Measurements from ENCODE around the gene LMTK3. TPM values are rescaled to one million over a fixed set of nuclear protein-coding genes. Genes with fewer than 3 reads are reported as not detected.
A peak's percentile ranks its signal among the peaks of the same experiment; 100 is the strongest.

The LMTK3 gene
- total and polyA plus RNA-seq, 2 of the 13 experiments (the other 11 are each of a cell fraction or from before 2014, with no cell fraction given) = 0.18 to 0.29 TPM

DNA sequence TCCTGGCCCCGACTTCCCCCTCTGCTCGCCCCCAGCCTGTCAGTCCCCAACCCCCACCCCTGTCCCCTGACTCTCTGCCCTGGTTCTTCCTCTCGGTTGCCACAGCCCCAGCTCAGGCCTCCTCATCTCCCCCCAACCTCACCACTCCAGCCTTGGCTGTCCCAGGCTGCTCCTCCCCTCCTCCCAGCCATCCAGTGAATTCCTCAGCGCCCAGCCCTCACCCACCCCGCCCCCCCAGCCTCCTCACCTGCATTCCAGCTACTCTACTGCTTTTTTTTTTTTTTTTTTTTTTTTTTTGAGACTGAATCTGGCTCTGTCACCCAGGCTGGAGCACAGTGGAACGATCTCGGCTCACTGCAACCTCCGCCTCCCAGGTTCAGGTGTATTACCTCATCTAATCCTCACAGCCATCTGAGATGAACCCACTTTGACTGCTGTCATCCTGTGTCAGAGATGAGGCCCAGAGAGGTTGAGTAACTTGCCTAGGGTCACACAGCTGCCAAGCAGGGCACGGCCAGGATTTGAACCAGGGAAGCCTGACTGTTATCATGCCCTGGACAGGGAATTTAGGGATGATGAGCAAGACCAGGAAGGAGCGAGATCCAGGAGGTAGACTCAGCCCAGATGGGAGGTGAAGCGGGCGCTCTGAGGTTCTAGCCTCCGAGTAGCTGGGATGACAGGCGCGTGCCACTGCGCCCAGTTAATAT, 42.9 kb upstream of the LMTK3 start:
- Histone ChIP-seq H3K27me3 (ENCODE audit: control insufficient read depth in 1 of 2, insufficient read depth in 2 of 2, low read length in 2 of 2) (peaks cover 0 to 10% of the 10 kb centered on the region in 2 experiments; a peak in 2 of 5 replicates), H3K9me3 (ENCODE audit: low read length) (no peaks in the 10 kb centered on the region), H3K27ac (ENCODE audit: extremely low read length, insufficient read depth, low read length) (no peak overlapping the region), H2AFZ (ENCODE audit: low read length) (no peak overlapping the region), H3K4me3 (replicated peaks in 1 of 3; ENCODE audit: insufficient read depth in 1 of 3, low read depth in 2 of 3, low read length in 3 of 3) (peak overlapping the region; percentile 26 to 60 (median 26); a peak in 2 of 6 replicates), H3K4me2 (ENCODE audit: low read depth, low read length) (peak overlapping the region; percentile 59), H3K36me3 (replicated peaks in 1 of 2; ENCODE audit: control insufficient read depth in 1 of 2, insufficient read depth in 2 of 2, low read length in 2 of 2) (no peaks in the 10 kb centered on the region), H3K4me1 (ENCODE audit: insufficient read depth, low read length) (peaks cover 95% of the 10 kb centered on the region), H4K20me1 (ENCODE audit: insufficient read depth, low read length) (no peaks in the 10 kb centered on the region), H3K79me2 (ENCODE audit: insufficient read depth, low read length) (no peaks in the 10 kb centered on the region), H3K9ac (ENCODE audit: insufficient read depth, low read depth, low read length) (no peak overlapping the region)
- ChIA-PET POLR2A (interaction anchor here (0.6 to 2.4 kb wide), 5 partner anchors 8 to 191 kb away, joined by 3 to 9 read pairs (median 4); partner anchors contain the start of genes RPL18, SPHK2, SYNGR4 and TMEM143), CTCF (ENCODE audit: low intra/inter-chr PET ratio, low total read pairs) (no interaction called here)
- FAIRE-seq (no peak), ATAC-seq (peak; percentile 30), DNase-seq (ENCODE audit: low spot score) (peak; percentile 67)
- BruUV-seq (replicated peaks) = no TSS peak
- intact Hi-C loops (cut with micrococcal nuclease; ENCODE audit: unreplicated experiment) (loop anchor here (5.0 kb wide), 1 partner anchor 37 kb away; no protein-coding TSS in a partner anchor), in situ Hi-C loops (cut with HindIII; ENCODE audit: extremely low pct_ligation_motif_present, low pct_unique_long_range_greater_than_20kb) (no loop called here)
- TF ChIP-seq ZNF777 (CRISPR knock-in tag; IDR thresholded peaks at IDR 0.05) (peak; percentile 2; the same call in 1 of the 2 replicates), YEATS2 (CRISPR knock-in tag; IDR thresholded peaks at IDR 0.05; ENCODE audit: borderline replicate concordance) (no peak), ZNF768 (CRISPR knock-in tag; IDR thresholded peaks at IDR 0.05) (peak; percentile 99), ZMYM3 (CRISPR knock-in tag; IDR thresholded peaks at IDR 0.05) (peak; percentile 92), KDM1A (CRISPR knock-in tag; IDR thresholded peaks at IDR 0.05) (peak; percentile 75; the same call in 1 of the 2 replicates), PHF21A (CRISPR knock-in tag; IDR thresholded peaks at IDR 0.05) (no peak)
- TF ChIP-seq, protein P1, sequence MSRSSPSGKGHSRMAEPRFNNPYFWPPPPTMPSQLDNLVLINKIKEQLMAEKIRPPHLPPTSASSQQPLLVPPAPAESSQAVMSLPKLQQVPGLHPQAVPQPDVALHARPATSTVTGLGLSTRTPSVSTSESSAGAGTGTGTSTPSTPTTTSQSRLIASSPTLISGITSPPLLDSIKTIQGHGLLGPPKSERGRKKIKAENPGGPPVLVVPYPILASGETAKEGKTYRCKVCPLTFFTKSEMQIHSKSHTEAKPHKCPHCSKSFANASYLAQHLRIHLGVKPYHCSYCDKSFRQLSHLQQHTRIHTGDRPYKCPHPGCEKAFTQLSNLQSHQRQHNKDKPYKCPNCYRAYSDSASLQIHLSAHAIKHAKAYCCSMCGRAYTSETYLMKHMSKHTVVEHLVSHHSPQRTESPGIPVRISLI (CRISPR knock-in tag; IDR thresholded peaks at IDR 0.05; ENCODE audit: borderline replicate concordance) = 0 out of 2 replicates have a peak, but pooled peaks have one; percentile 43
- 42% methylated on average over 16 of the region's 16 CpGs for WGBS (ENCODE audit: low lambda C conversion rate)

All from HepG2 (cell line).